Pancreas (tissue), 10 donors: ENCODE results near the gene GMDS. TPM values are rescaled to one million over a fixed set of nuclear protein-coding genes. Genes with fewer than 3 reads are reported as not detected.

ENCODE experiments used
- ATAC-seq, 4 donors: fragments of 200-7000 bp; cut with Tn5 transposase; one replicate each; pipeline versions ENCODE4 v1.8.0 to v1.9.1; 2020; ENCODE audit warnings: mild to moderate bottlenecking in 4 of 4, moderate library complexity in 4 of 4
- DNase-seq, 6 donors: peaks; one replicate each; pipeline ENCODE4 v3.0.0-alpha.2; 2020
- FAIRE-seq: peaks from 2 replicates; lab custom pipeline; 2012; peaks lifted over from hg19 to GRCh38; lab: Jason Lieb, UNC
- H3K27ac ChIP-seq, 4 donors: fragments of 200-600 bp; sonication (generic); 1 replicate in 3 of 4; 2 replicates in 1 of 4; pipeline versions ENCODE4 v1.5.0 to v1.8.0; 2020
- H3K27me3 ChIP-seq, 4 donors: fragments of 200-600 bp; one replicate each; pipeline ENCODE4 v1.8.0; 2021
- H3K36me3 ChIP-seq, 3 donors: fragments of 200-600 bp; sonication (generic) in 1 of 3; one replicate each; pipeline versions ENCODE4 v1.5.0 to v1.8.0; 2020 to 2021
- H3K4me1 ChIP-seq, 3 donors: fragments of 200-600 bp; one replicate each; pipeline ENCODE4 v1.8.0; 2021
- H3K4me3 ChIP-seq, 4 donors: fragments of 200-600 bp; sonication (generic) in 2 of 4; one replicate each; pipeline versions ENCODE4 v1.5.0 to v1.8.0; 2020 to 2021
- H3K9me3 ChIP-seq, 4 donors: fragments of 200-600 bp; one replicate each; pipeline ENCODE4 v1.8.0; 2021
- WGBS, 2 donors: extraction: QIAGEN DNeasy Blood & Tissue Kit; methylation state at CpG; one replicate each; pipeline ENCODE4 v1.1.7; 2013; 5-methylcytosine and 5-hydroxymethylcytosine counted together
- intact Hi-C, 3 donors: fragments of 100-400 bp; cut with DNase I; formaldehyde crosslinking; loops; one replicate each; pipeline versions ENCODE4 v1.11.1 to v1.14.2; 2022
- polyA plus RNA-seq, 2 donors: library from polyadenylated mRNA; stranded (reverse); fragments of 200-250 nt; gene quantifications; one replicate each; pipeline ENCODE4 v1.2.3, GENCODE V29; 2013
- total RNA-seq, 6 donors: library from RNA; stranded (reverse); fragmentation: NEBNext Ultra II Directional in 4 of 6; extraction: Animal tissue kit (Norgen Biotek cat#: 25700) in 4 of 6; gene quantifications; one replicate each; pipeline versions ENCODE4 v1.2.1 to v1.2.4, GENCODE V29; 2021 to 2023
- TF ChIP-seq, protein P1 (sequence below), 4 donors: fragments of 200-600 bp; sonication (generic) in 3 of 4; IDR thresholded peaks; one replicate each; pipeline versions ENCODE4 v1.5.0 to v1.8.0; 2021; ENCODE audit warnings: antibody characterized with exemption in 4 of 4
- donor health status: healthy with polysubstance abuse.
- donor health status: DM: no; HTN: no; CAD: no; lungs with moderate emphysema.
- donor health status: DM: no; HTN: no; CAD: no.
- donor health status: control.
- donor health status: control.
- donor health status: Bipolar disorder and iron deficiency.
- donor health status: DM: yes; HTN: yes; CAD: no.
- donor health status: DM: no; HTN: no; CAD: no.
- donor health status: DM: no; HTN: no; CAD: no.
- donor health status: DM: yes; HTN: yes; CAD: no.

Gene GMDS
- total and polyA plus RNA-seq, 8 donors, result 7.6 to 40.8 (median 26.5) TPM

DNA sequence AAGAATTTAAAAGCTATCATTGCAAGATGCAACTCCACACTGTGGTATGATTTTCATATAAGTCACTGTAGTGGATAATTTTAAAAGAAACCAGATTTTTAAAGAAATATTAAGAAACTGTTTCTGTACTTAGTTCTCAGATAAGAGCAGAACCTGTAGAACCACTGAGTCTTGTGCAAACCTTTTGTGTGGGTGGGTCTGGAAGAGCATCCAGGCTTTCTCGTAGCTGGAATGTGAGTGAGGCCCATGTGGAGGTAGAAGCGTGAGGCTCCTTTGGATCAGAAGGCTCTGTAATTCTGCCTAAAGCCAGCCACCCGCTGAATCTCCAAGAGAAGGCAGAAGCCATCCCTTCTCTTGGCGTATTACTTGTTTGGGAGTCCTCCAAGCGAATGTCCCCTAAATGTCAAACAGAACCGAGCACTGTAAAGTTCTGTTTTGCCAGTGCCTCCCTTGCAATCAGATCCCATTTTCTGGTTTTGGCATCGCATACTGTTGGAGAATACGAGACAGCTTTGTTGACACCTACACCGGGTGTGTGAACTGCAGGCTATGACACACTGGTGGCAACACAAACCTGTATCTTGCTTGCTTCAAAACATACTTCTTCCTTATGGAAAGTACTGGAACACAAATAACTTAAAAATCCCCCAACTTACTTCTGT lies 447.0 kb downstream of the GMDS start:
- ATAC-seq (peak; percentile 9 to 56 (median 32)), DNase-seq (peak in 1 of 6 donors; percentile 23), FAIRE-seq (no peak)
- no peaks in the 10 kb centered on the region for H3K27me3 ChIP-seq
- TF ChIP-seq, protein P1, sequence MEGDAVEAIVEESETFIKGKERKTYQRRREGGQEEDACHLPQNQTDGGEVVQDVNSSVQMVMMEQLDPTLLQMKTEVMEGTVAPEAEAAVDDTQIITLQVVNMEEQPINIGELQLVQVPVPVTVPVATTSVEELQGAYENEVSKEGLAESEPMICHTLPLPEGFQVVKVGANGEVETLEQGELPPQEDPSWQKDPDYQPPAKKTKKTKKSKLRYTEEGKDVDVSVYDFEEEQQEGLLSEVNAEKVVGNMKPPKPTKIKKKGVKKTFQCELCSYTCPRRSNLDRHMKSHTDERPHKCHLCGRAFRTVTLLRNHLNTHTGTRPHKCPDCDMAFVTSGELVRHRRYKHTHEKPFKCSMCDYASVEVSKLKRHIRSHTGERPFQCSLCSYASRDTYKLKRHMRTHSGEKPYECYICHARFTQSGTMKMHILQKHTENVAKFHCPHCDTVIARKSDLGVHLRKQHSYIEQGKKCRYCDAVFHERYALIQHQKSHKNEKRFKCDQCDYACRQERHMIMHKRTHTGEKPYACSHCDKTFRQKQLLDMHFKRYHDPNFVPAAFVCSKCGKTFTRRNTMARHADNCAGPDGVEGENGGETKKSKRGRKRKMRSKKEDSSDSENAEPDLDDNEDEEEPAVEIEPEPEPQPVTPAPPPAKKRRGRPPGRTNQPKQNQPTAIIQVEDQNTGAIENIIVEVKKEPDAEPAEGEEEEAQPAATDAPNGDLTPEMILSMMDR (IDR thresholded peaks at IDR 0.05), result no peak
- WGBS, 2 donors, result 44 to 50% methylated on average over 9 of the region's 9 CpGs
- intact Hi-C loops, result no loop called here
- H3K36me3 ChIP-seq, result no peaks in the 10 kb centered on the region
- H3K27ac ChIP-seq, result peak overlapping the region; percentile 39 to 91 (median 70)
- H3K4me3 ChIP-seq, result no peak overlapping the region
- H3K9me3 ChIP-seq, result no peaks in the 10 kb centered on the region
- peaks cover 24 to 47% (median 41%) of the 10 kb centered on the region in 3 donors for H3K4me1 ChIP-seq

DNA sequence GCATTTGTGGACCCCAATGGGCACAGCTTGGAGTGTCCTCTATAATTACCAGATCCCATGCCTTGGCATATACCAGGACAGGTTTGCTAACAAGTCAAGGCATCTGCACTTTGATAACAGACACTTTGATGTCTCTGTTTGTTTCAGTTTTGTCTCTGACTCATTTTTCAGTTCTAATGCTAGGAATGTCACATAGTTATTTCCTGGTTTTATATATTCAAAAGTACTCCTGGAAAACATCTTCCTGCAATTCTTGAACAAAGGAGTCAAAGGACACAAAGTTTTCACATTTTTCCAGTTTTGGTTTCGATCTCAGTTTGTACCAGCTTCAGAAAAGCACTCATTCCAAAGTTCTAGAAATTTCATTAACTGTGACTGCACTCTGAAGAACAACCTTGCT lies 447.6 kb downstream of the GMDS start:
- Histone ChIP-seq H3K4me3 (no peak overlapping the region), H3K9me3 (no peaks in the 10 kb centered on the region), H3K4me1 (peaks cover 24 to 42% (median 35%) of the 10 kb centered on the region in 3 donors), H3K27ac (peak overlapping the region; percentile 9 to 91 (median 50)), H3K36me3 (no peaks in the 10 kb centered on the region), H3K27me3 (no peaks in the 10 kb centered on the region)
- 78 to 85% methylated on average over 1 of the region's 1 CpG for WGBS, 2 donors
- no peak for DNase-seq
- ATAC-seq, result peak in 1 of 4 donors; percentile 24
- intact Hi-C loops, result no loop called here
- FAIRE-seq, result no peak
- TF ChIP-seq, protein P1 (IDR thresholded peaks at IDR 0.05), result no peak

DNA sequence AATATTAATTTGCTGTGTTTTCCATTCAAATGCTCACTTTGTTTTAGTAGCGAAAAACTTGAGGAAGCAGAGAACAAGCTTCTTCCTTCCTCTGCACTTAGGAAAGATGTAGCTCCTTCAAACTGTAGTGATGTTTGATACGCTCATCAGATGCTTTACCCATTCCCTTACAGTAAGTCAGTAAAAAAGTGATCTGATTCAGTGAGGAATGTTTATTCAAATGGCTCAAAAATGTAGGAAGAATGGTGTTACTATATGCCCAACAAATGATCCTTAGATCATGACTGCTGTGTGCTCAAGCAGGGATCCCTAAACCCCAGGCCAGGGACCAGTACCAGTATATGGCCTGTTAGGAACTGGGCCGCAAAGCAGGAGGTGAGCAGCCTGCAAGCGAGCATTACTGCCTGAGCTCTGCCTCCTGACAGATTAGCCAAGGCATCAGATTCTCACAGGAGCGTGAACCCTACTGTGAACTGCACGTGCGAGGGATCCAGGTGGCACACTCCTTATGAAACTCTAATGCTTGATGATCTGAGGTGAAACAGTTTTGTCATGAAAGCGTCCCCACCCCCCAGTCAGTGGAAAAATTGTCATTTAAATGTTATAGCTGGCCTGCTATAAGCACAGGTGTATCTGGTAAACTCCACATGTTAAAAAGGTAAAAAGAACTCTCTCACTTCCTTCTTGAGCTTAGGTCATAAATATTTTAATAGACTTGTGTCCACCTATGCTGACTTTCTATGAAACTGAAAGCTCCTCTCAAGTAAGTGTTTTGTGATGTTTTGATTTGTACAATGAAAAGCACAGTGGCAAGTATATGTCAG lies 448.5 kb downstream of the GMDS start:
- TF ChIP-seq, protein P1 (IDR thresholded peaks at IDR 0.05), result no peak
- peak overlapping the region; percentile 9 to 91 (median 50) for H3K27ac ChIP-seq
- FAIRE-seq, result no peak
- H3K9me3 ChIP-seq, result no peaks in the 10 kb centered on the region
- WGBS, 2 donors, result 70 to 75% methylated on average over 8 of the region's 8 CpGs
- no peak for DNase-seq
- peaks cover 17 to 36% (median 26%) of the 10 kb centered on the region in 3 donors for H3K4me1 ChIP-seq
- no peaks in the 10 kb centered on the region for H3K27me3 ChIP-seq
- H3K36me3 ChIP-seq, result no peaks in the 10 kb centered on the region
- peak in 2 of 4 donors; percentile 1 to 26 for ATAC-seq
- H3K4me3 ChIP-seq, result no peak overlapping the region
- intact Hi-C loops, result no loop called here

DNA sequence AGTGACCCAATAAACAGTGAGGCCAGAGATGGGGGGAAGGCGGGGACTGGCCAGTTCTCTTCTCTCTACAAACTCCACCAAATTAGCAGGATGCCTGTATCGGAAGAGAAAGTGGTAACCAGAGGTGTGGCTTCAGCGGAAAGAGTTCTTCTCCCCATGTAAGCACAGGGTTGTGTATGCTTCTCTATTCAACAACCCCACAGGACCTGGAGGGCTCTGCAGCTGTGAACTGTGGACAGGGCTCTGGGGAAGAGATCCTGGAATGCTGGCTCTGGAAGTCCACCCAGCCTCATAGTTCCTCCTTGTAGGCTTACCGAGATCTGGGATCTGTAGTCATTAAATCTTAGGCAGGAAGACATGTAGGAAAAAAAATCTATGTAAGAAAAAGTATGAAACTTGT lies 449.5 kb downstream of the GMDS start:
- intact Hi-C loops, result no loop called here
- TF ChIP-seq, protein P1 (IDR thresholded peaks at IDR 0.05), result no peak

More for the DNA sequence above, 449.5 kb downstream of the GMDS start:
- Histone ChIP-seq H3K9me3 (no peaks in the 10 kb centered on the region), H3K4me1 (peaks cover 15 to 29% (median 23%) of the 10 kb centered on the region in 3 donors), H3K27ac (peak overlapping the region in 1 of 4 donors; percentile 91), H3K4me3 (no peak overlapping the region), H3K36me3 (no peaks in the 10 kb centered on the region), H3K27me3 (no peaks in the 10 kb centered on the region)
- FAIRE-seq (no peak), DNase-seq (no peak), ATAC-seq (no peak)
- 94 to 97% methylated on average over 4 of the region's 4 CpGs for WGBS, 2 donors
